NOMO-1 treated with DMSO at 0.1 percent for 48 hours (cell line): ENCODE results near the gene EXOC7.
"Not testable (repeated sequence)": the region's sequence is repeated elsewhere in the genome, so short reads cannot be mapped to it uniquely, and the experiment has no call there.

Experiments
- DNase-seq: peaks from one replicate; lab custom pipeline; 2025; ENCODE audit not compliant: unreplicated experiment; lab: John Stamatoyannopoulos, UW

EXOC7 gene

GRCh38 chr17:76046064-76046463 is 57.5 kb downstream of the EXOC7 start:
- DNase-seq: no peak

- not testable (repeated sequence) for DNase-seq
Measured at GRCh38 chr17:76044475-76045007, 59.0 kb downstream of the EXOC7 start.

- DNase-seq: not testable (repeated sequence)
Measured at GRCh38 chr17:76042868-76043267, 60.7 kb downstream of the EXOC7 start.

GRCh38 chr17:76040376-76040775 is 63.2 kb downstream of the EXOC7 start:
- DNase-seq: no peak

- DNase-seq: no peak
Measured at GRCh38 chr17:76039121-76039520, 64.5 kb downstream of the EXOC7 start.

DNA sequence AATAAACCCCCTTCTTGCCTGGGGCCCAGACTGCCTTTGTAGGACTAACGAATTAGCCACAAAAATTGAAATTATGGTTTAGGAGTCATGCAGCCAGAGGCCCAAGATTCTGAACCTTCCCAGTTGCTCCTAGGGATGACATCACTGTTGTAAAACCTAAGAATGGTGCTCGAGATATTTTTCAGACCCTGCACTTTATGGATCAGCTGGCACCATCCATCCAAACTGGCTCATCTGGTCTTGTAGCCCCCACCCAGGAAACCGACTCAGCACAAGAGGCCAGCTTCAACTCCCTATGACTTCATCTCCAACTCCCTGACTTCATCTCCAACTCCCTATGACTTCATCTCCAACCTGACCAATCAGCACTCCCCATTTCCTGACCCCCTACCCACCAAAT is 65.5 kb downstream of the EXOC7 start:
- DNase-seq: no peak

GRCh38 chr17:76036497-76037261 is 66.9 kb downstream of the EXOC7 start:
- no peak for DNase-seq

DNA sequence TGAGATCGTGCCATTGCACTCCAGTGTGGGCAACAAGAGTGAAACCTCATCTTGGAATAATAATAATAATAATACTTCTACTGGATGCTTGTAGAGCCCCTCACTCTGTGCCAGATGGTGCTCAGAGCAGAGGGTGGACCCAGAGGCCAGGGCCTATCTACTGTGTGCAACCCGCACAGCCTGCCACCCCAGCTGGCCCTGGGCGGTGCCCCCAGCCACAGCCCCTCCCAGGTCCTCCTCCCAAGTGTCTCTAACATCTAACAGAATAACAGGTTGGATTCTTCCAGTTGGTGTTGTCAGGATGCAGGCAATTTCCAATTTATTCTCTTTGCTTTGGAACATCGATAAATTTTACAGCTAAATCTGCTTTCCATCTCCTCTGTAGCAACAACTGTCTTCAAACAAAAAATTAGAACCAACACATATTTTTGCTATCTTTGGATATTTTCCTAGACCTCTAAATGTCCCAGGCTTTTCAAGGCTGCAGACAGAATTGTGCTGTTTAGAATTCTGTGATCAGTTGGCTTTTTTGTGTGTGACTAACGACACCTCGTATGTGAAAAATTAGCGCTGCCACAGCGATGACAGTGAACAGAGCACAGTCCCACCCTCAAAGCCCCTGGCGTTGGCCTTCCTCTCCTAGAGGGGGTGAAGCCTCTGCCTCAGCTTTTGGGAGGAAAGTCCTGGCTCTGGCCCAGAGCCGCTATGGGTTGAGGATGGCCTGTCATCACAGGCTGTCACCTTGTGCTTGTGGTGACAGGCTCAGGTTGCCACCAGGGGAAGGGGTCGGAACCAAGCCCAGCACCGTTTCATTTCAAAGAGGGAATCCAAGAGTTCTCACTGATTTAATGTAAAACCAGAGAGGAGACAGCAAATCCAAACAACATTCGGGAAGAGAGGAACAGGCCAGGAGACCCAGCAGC is 68.9 kb downstream of the EXOC7 start:
- DNase-seq: no peak

GRCh38 chr17:76033139-76033538 is 70.4 kb downstream of the EXOC7 start:
- DNase-seq: no peak

DNA sequence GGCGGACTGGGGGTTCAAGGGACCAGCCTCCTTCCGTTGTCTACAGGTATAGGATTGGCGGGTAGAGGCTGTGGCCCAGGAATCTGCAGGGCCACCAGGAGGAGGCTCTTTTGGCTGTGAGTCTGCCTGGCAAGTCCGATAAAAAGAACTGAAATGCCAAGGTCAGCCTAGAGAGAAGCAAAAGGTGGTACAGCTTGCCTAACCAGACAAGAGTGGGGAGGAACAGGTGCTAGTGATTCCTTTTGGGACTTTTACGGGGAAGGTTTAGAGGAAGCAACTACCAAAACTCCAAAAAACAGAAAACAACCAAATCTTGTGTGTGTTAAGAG is 70.8 kb downstream of the EXOC7 start:
- no peak for DNase-seq

DNA sequence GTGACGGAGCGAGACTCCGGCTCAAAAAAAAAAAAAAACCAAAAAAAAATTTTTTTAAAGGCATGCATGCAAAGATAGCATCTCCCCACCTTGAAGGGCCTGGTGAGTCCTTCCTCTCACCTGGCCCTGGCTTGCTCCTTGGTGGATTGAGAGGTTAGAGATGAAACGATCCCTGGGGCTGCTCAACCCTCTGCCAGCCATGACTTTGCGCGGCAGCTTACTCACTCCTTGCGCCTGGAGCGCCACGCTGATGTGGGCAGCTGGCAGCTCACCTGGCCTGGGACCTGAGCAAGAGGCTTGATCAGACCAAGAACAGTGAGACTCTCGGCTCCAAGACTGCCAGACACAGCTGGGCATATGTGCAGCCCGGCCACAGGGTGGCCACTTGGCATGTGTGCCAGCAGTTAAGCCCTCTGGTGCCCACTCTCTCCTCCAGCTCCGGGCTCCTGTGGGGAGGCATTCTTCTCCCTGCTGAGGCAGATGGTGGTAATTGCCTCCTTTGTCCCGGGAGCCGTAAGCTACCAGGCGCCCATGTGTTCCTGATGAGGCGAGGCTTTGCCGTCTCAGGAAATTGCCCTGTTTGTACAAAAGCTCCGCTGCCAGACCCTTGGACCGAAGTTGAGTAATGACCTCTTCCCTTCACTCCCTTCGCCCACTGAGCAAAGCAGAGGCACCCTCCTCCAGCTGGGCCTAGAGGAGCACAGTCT is 71.4 kb downstream of the EXOC7 start:
- DNase-seq: no peak
